CD4-positive, alpha-beta T cell treated with Interleukin-17A for 1 hour (primary cell): Measurements from ENCODE around the gene ZNHIT2.

ENCODE experiments used
- DNase-seq: peaks from one replicate; pipeline ENCODE4 v3.0.0-alpha.2; 2020

ZNHIT2 gene

GRCh38 chr11:65102142-65103095 lies 15.1 kb downstream of the ZNHIT2 start:
- DNase-seq, result no peak

GRCh38 chr11:65100674-65101350 lies 16.7 kb downstream of the ZNHIT2 start:
- no peak for DNase-seq

GRCh38 chr11:65096926-65097325 lies 20.6 kb downstream of the ZNHIT2 start:
- no peak for DNase-seq

GRCh38 chr11:65095974-65096806 lies 21.3 kb downstream of the ZNHIT2 start, which contains the start of gene VPS51:
TSS of gene VPS51 (plus strand) at chr11:65096214. CDS start at chr11:65096251, 37 bp downstream.
- DNase-seq, result peak; percentile 91

GRCh38 chr11:65095427-65095826 lies 22.1 kb downstream of the ZNHIT2 start:
- DNase-seq, result no peak

- DNase-seq, result no peak
These were observed 26.9 kb downstream of the ZNHIT2 start for GRCh38 chr11:65090628-65091027.

- DNase-seq, result no peak
These were observed 27.9 kb downstream of the ZNHIT2 start for GRCh38 chr11:65089621-65090020.

GRCh38 chr11:65087827-65088226 lies 29.7 kb downstream of the ZNHIT2 start:
- no peak for DNase-seq

- DNase-seq, result no peak
These were observed 30.3 kb downstream of the ZNHIT2 start for GRCh38 chr11:65087216-65087615.

- no peak for DNase-seq
These were observed 30.7 kb downstream of the ZNHIT2 start for GRCh38 chr11:65086809-65087208.

GRCh38 chr11:65085446-65085845 lies 32.1 kb downstream of the ZNHIT2 start:
- no peak for DNase-seq

GRCh38 chr11:65084598-65085375 lies 32.7 kb downstream of the ZNHIT2 start:
- no peak for DNase-seq

- peak; percentile 96 for DNase-seq
These were observed 33.5 kb downstream of the ZNHIT2 start, which contains the start of the genes CDCA5 and ZFPL1 for GRCh38 chr11:65083834-65084597. TSS of gene CDCA5 (minus strand) at chr11:65084040. CDS start at chr11:65083978, 62 bp downstream. TSS of gene ZFPL1 (plus strand) at chr11:65084222. CDS start at chr11:65084699, 477 bp downstream.

GRCh38 chr11:65083134-65083833 lies 34.2 kb downstream of the ZNHIT2 start:
- no peak for DNase-seq

- DNase-seq, result no peak
These were observed 38.6 kb downstream of the ZNHIT2 start for GRCh38 chr11:65078786-65079342.

- DNase-seq, result peak; percentile 85
These were observed 39.4 kb downstream of the ZNHIT2 start for GRCh38 chr11:65078151-65078550.

- DNase-seq, result no peak
These were observed 40.0 kb downstream of the ZNHIT2 start for GRCh38 chr11:65077451-65077850.

- DNase-seq, result no peak
These were observed 44.9 kb downstream of the ZNHIT2 start for GRCh38 chr11:65072631-65072966.

GRCh38 chr11:65071907-65072630 lies 45.4 kb downstream of the ZNHIT2 start:
- no peak for DNase-seq

- DNase-seq, result no peak
These were observed 48.3 kb downstream of the ZNHIT2 start for GRCh38 chr11:65069217-65069616.
